ENCODE measurements around the gene WNK3.

Gene WNK3

GRCh38 chrX:54237014-54237413 is 120.8 kb downstream of the WNK3 start:
- DNase-seq, result no peak

- no peak for DNase-seq
These were observed 127.3 kb downstream of the WNK3 start for GRCh38 chrX:54230435-54231148.

DNA sequence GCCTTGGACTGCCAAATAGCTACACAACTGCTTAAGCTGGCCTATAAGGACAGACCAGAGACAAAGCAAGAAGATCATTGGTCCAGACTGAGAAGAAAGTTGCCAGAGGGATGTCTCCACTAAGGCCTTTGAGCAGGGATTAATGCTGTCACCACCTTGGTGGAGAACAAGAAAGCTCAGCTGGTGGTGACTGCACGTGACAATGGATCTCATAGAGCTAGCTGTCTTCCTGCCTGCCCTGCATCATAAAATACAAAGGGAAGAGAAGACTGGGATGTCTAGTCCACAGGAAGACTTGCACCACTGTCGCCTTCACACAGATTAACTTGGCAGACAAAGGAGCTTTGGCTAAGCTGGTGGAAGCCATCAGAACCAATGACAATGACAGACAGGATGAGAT is 134.3 kb downstream of the WNK3 start:
- DNase-seq, result no peak

- DNase-seq, result no peak
These were observed 144.2 kb downstream of the WNK3 start for GRCh38 chrX:54213603-54214002.

DNA sequence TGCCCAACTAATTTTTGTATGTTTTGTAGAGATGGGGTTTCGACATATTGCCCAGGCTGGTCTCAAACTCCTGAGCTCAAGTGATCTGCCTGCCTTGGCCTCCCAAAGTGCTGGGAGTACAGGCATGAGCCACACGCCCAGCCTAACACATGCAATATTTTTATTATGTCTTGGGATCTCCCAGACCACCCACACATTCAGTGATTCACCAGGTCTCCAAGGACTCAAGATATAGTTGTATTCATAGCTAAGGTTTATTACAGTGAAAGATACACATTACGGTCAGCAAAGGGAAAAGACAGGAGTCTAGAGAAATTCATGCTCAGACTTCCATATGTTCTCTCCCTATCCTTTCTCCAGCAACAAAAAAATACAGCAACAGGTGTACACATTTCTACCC is 149.3 kb downstream of the WNK3 start:
- DNase-seq, result no peak

DNA sequence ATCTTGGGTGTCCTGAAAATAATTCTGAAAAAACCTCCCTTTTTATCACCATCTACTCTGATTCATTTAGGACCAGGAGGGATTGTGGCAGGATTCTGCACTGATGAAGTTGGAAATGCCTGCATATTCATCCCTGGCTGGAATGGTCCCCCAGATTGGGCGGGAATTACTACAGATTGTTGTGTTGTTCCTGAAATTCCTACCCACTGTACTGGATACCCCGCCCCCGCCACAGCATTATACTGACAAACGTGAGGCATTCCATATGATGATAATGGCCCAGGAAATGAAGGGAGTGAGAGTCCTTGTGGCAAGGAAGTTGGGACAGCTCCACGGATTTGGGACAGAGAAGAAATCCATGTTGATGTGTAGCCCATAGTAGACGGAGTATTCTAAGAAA is 159.6 kb downstream of the WNK3 start:
- DNase-seq, result no peak

DNA sequence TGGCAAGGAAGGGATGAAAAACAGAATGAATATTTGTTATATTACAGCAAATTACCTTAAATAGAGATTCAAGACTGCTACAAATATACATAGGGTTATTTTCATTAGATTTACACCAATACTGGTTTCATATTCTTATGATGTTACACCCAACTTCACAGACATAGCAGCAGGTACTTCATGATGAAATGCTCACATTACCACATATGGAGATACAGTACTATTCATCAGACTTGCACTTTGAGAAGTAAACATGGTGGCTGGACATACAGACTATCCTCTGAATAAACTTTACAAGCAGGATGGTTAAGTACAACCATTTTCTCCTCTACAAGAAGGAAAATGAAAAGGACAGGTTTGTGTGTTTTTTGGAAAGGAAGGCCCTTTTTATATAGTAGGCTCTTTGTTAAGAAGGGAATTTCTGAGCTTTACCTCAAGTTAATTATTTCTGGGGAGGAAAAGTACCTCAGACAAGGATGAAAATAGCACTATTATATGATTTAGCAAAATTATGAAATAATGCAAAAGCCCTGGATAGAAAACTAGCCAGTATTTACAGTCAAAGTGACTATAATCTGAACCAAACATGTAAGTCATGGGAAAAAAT is 162.8 kb downstream of the WNK3 start:
- no peak for DNase-seq

GRCh38 chrX:54193085-54193821 is 164.6 kb downstream of the WNK3 start:
- DNase-seq, result no peak

DNA sequence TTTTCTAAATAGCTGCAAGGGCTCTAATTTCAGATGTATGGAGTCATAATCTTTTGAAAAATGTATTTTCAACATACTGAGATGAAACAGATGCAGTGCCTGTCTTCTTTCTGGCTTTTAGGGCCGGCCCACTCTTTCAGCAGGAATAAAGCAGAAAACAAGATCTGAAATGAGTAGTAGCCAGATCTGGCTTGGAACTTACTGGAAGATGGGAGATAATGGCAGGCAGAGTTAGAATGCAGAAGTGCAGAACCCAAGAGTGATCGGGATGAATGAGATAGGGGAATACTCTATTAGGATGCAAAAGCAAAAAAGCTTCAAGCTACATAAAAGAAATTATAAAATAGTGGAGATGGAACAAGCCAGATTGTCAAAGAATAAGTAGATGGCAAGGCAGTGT is 173.4 kb downstream of the WNK3 start:
- DNase-seq, result no peak

GRCh38 chrX:54182864-54183613 is 174.8 kb downstream of the WNK3 start, which contains the start of gene FAM120C:
Gene FAM120C (minus strand): TSS chrX:54183254. CDS start chrX:54183198, 56 bp downstream.
- DNase-seq, result peak; percentile 33 to 73

DNA sequence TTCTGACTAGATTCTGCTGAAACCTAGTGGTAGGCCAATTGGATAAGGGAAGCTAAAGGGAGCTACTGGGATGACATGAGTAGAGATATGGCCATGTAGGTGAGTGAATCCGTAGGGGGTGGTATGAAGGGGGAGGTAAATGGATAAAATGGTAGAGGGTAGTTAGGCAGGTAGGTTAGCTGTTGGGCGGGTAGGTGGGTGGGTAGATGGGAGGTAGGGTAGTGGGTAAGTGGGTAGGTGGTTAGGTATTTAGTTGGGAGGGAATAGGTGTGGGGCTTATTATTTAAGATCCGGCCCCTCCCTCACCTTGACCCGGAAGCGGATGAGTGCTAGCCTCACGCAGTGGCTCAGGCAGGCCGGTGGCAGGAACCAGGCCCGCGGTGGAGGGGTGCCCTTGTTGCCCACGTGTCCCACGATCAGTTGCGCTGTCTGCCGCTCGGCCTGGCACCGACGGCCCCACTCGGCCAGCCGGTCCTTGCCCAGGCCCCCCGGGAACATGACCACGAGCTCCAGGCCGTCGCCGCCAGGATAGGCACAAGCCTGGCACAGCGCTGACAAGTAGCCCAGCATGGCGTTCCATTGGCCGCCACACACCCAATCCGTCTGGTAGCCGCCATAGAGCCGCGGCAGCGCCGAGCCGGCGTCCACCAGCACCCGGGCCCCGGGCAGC is 175.5 kb downstream of the WNK3 start:
- peak in 1 of 2 donors; percentile 14 for DNase-seq

DNA sequence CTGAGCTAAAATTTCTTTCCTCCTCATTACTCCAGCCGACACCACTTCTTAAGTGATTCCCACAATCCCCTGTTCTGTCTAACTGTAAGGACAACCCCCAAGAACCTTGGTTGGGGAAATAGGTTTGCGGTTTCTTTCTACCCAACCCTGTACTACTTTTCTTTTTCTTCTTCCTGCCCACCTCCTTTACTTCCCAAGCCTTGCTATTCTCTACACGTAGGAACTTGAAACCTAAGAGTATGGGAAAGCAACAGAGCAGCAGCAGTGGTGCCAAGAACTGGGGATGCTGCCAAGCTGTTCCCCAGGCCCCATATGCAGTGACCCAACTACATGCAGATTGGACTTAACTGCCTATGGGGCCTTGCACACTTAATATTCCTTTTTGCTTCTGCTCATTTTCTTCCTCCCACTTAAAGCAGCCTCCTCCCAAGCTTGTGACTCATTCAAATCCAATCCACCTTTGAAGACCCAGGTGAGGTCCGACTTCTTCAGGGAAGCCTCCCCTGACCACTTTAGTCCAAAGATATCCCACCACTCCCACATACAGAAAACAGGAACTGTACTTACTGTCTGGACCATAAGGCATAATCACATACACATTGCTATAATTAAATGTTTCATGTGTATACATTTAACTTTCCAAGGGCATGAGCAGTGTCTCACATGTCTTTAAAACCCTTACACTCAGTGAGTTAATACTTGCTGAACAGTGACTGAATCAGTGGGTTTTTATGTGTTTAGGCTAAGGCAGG is 176.5 kb downstream of the WNK3 start:
- DNase-seq, result no peak

- no peak for DNase-seq
These were observed 177.4 kb downstream of the WNK3 start for GRCh38 chrX:54180403-54180802.

- no peak for DNase-seq
These were observed 179.5 kb downstream of the WNK3 start for GRCh38 chrX:54178100-54178940.

GRCh38 chrX:54177306-54177705 is 180.5 kb downstream of the WNK3 start:
- DNase-seq, result no peak

GRCh38 chrX:54173791-54174190 is 184.1 kb downstream of the WNK3 start:
- no peak for DNase-seq

- DNase-seq, result no peak
These were observed 185.4 kb downstream of the WNK3 start for GRCh38 chrX:54172455-54172854.

- DNase-seq, result no peak
These were observed 186.2 kb downstream of the WNK3 start for GRCh38 chrX:54171527-54172250.

DNA sequence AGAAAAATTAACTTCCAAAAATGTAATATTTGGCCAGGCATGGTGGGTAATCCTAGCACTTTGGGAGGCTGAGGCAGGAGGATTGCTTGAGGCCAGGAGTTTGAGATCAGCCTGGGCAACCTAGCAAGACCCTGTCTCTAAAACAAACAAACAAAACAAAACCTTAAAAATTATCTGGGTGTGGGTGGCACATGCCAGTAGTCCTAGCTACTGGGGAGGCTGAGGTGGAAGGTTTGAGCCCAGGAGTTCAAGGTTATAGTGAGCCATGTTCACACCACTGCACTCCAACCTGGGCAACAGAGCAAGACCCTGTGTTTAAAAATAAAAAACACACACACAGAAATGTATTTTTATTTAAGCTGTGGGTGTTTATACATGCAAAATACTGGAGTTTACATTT is 186.8 kb downstream of the WNK3 start:
- DNase-seq, result no peak

GRCh38 chrX:54166915-54167314 is 190.9 kb downstream of the WNK3 start:
- DNase-seq, result no peak
